GM13977 (cell line): ENCODE data around the gene PRKCA.
"Not testable (repeated sequence)": the region's sequence is repeated elsewhere in the genome, so short reads cannot be mapped to it uniquely, and the experiment has no call there.

Experiments
- DNase-seq: peaks from one replicate; pipeline ENCODE4 v3.0.0; 2012; ENCODE audit warnings: low spot score
- CTCF ChIP-seq: IDR thresholded peaks from 2 replicates; pipeline ENCODE4 v1.5.1; 2012; ENCODE audit warnings: mild to moderate bottlenecking, control low read depth; ENCODE audit not compliant: insufficient read depth; ENCODE audit errors: extremely low read depth, missing control alignments
- in situ Hi-C: fragments of 300-500 bp; cut with MboI; formaldehyde crosslinking; loops from one replicate; pipeline ENCODE4 v1.12.0; 2022; ENCODE audit warnings: low sequenced_read_pairs, low pct_unique_long_range_greater_than_20kb, mixed read lengths, inconsistent platforms; ENCODE audit not compliant: unreplicated experiment

Gene PRKCA

GRCh38 chr17:66702106-66702936, 399.9 kb downstream of the PRKCA start:
- no peak for TF ChIP-seq CTCF
- in situ Hi-C loops = no loop called here

GRCh38 chr17:66704858-66705520, 402.6 kb downstream of the PRKCA start:
- no peak for TF ChIP-seq CTCF
- in situ Hi-C loops = no loop called here
- DNase-seq = no peak

More at GRCh38 chr17:66702106-66702936, 399.9 kb downstream of the PRKCA start:
- DNase-seq = no peak

- no peak for DNase-seq
- no peak for TF ChIP-seq CTCF
- in situ Hi-C loops = no loop called here
These were observed 404.5 kb downstream of the PRKCA start for GRCh38 chr17:66706851-66707450.

- in situ Hi-C loops = loop anchor here (10.0 kb wide), 1 partner anchor 193 kb away; no protein-coding TSS in a partner anchor
- no peak for TF ChIP-seq CTCF
- no peak for DNase-seq
These were observed 409.0 kb downstream of the PRKCA start for GRCh38 chr17:66711401-66711800.

GRCh38 chr17:66711881-66712321, 409.5 kb downstream of the PRKCA start:
- no peak for TF ChIP-seq CTCF
- in situ Hi-C loops = loop anchor here (10.0 kb wide), 1 partner anchor 193 kb away; no protein-coding TSS in a partner anchor
- no peak for DNase-seq

GRCh38 chr17:66712453-66712852, 410.0 kb downstream of the PRKCA start:
- in situ Hi-C loops = loop anchor here (10.0 kb wide), 1 partner anchor 192 kb away; no protein-coding TSS in a partner anchor
- no peak for TF ChIP-seq CTCF
- DNase-seq = no peak

GRCh38 chr17:66713021-66713532, 410.7 kb downstream of the PRKCA start:
- not testable (repeated sequence) for DNase-seq
- in situ Hi-C loops = loop anchor here (10.0 kb wide), 1 partner anchor 192 kb away; no protein-coding TSS in a partner anchor
